Inferior parietal cortex (tissue), 1 donor: ENCODE results near the gene TTLL8.

Experiments
- DNase-seq: peaks from one replicate; pipeline ENCODE4 v3.0.0-alpha.2; 2016; ENCODE audit errors: extremely low spot score

Gene TTLL8

DNA sequence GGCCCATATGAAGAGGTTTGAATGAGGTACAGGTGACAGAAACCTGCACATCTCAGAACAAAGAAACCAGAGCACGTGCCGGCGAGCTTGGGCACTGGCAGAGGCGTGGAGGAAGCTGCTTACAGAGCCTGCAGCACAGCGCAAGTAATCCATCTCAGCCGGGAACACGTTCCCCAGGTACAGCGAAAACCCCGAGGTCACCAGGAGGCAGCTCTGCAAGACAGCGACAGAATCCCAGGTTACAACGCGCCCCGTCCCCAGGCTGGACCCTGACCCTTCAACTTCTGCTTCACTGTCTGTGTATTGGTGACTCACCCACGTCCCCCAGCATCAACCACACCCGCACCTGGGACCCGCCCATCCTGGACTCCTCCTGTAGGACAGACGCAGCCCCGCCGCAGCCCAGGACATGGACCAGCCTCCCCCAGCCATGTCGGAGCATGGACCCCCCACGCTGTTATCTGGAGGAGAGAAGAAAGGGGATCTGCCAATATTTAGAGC is 24.9 kb upstream of the TTLL8 start:
- no peak for DNase-seq

GRCh38 chr22:50082197-50082715 is 24.2 kb upstream of the TTLL8 start:
- no peak for DNase-seq

GRCh38 chr22:50081426-50082196 is 23.5 kb upstream of the TTLL8 start:
- no peak for DNase-seq

DNA sequence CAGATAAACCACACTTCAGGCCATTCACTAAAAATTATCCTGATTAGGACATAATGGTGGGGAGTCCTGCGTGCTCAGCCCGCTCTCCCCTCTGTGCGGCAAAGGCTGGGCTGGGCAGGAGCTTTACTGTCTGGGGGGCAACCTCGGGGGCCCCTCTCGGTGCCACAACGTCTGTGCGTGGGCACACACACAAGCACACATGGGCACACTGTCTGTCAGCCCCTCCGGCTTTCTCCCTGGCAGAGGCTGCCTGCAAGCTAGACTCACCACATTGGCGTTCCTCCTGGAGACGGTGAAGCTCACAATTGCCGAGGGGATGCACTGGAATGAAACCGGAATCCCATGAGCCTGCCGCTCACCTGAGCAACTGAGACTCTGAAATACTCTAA is 22.0 kb upstream of the TTLL8 start:
- DNase-seq, result no peak

DNA sequence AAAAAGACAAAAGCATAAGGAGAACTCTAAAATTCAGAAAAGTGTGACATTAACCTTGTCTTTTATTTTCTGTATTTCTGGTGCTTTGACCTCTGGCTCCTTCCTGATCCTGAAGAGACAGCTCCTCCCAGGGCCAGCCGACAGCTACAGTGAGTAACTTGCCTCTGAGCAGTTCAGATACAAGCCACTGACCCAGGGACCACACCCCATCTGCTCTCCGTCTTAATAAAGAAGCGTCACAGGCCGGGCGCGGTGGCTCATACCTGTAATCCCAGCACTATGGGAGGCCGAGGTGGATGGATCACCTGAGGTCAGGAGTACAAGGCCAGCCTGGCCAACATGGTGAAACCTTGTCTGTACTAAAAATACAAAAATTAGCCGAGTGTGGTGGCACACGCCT is 20.7 kb upstream of the TTLL8 start:
- no peak for DNase-seq

GRCh38 chr22:50078246-50078645 is 20.1 kb upstream of the TTLL8 start:
- DNase-seq, result no peak

DNA sequence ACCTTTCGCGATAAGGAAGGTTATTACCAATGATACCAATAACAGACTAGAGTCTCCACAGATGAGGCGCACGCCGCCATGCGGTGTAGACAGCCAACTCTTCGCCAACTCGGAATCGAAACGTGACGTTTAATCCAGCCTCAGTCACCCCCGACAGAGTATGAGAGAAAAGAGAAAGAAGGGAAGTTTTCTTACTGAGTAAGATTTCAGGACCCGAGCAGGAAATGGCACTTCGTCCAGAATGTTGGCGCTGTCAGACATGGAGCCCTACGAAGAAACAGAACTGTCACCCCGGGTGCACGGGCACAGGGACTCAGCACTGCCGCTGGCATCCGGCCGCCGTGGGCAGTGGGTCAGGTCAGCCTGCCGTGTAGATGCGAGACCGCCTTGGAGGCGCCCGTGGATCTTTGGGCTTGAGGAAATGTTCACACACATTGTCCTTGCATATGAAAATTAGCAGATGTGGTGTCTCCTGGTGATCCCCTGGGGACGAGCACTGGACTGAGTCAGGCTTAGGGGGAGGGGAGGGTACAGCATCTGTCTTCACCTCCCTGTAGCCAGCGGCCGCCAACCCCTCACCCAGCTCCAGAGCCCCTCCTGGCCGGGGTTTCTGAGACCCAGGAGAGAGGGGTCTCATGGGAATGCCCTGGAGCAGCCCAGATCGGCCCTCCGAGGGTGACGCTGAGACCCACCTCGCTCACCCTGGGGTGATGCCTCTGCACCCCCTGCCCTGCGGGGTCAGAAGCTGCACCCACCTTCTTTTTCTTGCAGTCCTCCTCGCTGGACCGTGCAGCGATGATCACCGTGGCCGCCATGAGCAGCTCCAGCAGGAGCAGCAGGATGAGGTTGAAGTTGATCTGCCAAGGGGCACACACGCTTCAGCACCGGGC is 18.8 kb upstream of the TTLL8 start:
- DNase-seq, result no peak

GRCh38 chr22:50074551-50075530 is 16.7 kb upstream of the TTLL8 start:
- DNase-seq, result no peak

GRCh38 chr22:50074056-50074455 is 16.0 kb upstream of the TTLL8 start:
- DNase-seq, result no peak

DNA sequence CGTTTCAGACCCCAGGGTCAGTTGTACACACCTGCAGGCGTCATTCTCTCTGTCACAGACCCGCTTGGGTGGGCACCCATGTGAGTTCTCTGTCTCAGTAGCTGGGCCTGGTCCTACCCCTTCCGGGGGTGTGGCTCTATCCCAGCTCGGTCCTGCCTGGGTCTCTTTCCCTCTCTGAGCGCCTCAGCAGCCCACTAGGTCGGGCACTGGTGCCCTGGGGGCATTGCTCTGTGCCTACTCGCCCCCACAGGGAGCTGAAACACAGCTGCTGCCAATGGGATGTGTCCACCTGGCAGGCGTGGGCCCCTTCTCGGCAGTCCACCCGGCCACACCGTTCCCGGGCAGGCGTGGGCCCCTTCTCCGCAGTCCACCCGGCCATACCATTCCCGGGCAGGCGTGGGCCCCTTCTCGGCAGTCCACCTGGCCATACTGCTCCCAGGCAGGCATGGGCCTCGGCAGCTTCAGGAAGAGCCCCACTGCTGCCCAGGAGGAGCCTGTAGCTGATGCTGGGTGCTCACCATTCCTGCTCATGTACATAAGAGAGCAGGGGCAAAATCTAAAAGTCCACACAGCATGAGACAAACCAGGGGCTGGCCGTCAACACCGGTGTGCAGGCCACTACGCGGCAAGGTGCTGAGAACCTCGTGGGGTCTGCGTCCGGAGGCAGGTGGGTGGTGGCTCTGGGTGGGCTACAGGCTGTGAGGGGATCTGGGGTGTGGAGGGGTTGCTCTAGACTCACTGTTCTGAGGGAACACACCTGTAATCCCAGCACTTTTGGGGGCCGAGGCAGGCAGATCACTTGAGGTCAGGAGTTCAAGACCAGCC is 14.8 kb upstream of the TTLL8 start:
- DNase-seq, result no peak

GRCh38 chr22:50072167-50072555 is 14.1 kb upstream of the TTLL8 start:
- DNase-seq, result no peak

DNA sequence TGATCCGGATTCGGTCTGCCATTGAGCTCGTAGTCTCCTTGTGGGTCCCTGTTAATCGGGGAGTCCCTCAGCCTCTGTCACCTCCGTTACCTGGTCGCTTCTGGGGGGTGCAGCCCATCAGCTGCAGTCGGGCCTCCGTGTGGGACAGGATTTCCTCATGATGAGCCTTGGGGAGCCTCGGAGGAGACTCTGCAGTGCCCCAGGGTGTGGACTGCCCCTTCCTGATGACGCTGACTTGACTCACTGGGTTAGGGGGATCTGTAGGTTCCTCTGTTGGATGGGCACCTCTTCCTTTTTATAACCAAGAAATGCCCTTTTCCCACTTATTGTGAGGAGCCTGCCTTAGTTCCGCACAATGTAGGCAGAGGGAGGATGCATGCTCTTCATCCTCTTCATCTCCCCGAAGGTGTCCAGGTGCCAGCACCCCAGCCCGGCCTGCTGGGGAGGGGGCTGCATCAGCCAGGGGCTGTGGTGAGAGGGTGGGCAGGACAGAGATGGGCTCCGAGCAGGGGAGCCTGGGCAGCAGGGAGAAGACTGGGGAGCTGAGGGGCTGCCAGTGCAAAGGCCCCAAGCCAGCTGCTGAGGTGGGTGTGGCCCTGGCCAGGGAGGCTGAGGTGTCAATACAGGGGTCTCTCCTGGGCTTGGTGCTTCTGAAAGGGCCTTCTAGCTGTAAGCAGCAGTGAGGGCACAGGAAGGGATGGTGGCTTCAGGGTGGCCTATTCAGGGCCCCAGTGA is 13.5 kb upstream of the TTLL8 start:
- DNase-seq, result no peak

- no peak for DNase-seq
Observed at GRCh38 chr22:50070366-50070765, 12.3 kb upstream of the TTLL8 start.

DNA sequence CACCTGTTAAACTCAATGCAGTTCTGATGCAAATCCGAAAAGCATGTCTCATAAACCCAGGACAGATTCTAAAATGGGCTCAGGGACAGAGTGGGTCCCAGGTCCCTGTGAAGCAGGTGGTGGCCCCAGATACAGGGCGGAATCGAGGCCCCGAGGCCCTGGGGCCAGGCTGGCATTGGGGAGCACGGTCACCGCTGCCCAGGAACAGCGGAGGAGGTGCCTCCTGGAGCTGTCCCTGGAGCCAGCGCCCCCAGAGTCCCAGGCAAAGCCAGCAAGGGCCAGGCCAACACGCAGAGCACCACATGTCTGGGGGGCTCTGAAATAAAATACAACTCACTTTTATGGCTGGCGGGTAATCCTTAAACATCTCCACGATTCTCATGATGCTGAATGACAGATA is 10.0 kb upstream of the TTLL8 start:
- DNase-seq, result no peak

GRCh38 chr22:50067244-50067643 is 9.1 kb upstream of the TTLL8 start:
- no peak for DNase-seq

DNA sequence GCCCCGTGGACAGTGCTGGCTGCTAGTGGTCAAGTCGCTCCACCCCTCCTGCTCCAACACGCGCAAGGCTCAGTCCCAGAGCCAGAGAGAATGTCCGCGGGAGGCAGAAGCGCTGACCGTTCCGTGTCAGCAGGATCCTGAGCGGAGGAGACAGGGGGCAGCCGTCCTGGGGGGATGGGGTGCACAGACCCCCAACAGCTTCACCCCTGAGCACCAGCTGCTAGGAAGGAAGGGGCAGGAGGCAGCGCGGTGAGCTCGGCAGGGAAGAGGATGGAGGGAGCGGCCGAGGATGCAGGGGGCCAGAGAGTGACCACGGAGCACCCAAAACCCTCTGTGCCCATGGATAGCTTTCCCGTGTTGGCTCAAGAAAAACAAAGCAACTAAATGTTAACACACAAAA is 6.4 kb upstream of the TTLL8 start:
- no peak for DNase-seq

GRCh38 chr22:50063589-50064393 is 5.7 kb upstream of the TTLL8 start:
- DNase-seq, result no peak

GRCh38 chr22:50062509-50063135 is 4.5 kb upstream of the TTLL8 start:
- DNase-seq, result no peak
